IgD-negative memory B cell (primary cell): ENCODE measurements around the gene RBMY1E. TPM values are rescaled to one million over a fixed set of nuclear protein-coding genes. Genes with fewer than 3 reads are reported as not detected.
"Not testable (repeated sequence)": the region's sequence is repeated elsewhere in the genome, so short reads cannot be mapped to it uniquely, and the experiment has no call there.

Source experiments
- H3K27ac Mint-ChIP-seq, 3 donors: one replicate each; pipeline ENCODE4 v1.8.0; 2020 to 2022; ENCODE audit warnings: mild to moderate bottlenecking in 3 of 3, mixed read lengths in 3 of 3, moderate library complexity in 1 of 3
- H3K27me3 Mint-ChIP-seq: one replicate; pipeline ENCODE4 v1.8.0; 2021; ENCODE audit warnings: mixed read lengths
- H3K36me3 Mint-ChIP-seq: one replicate; pipeline ENCODE4 v1.8.0; 2020; ENCODE audit warnings: mild to moderate bottlenecking, mixed read lengths
- H3K4me1 Mint-ChIP-seq, 3 donors: one replicate each; pipeline ENCODE4 v1.8.0; 2020 to 2022; ENCODE audit warnings: mixed read lengths in 3 of 3, mild to moderate bottlenecking in 1 of 3
- H3K4me3 Mint-ChIP-seq, 4 donors: one replicate each; pipeline ENCODE4 v1.8.0; 2020 to 2022; ENCODE audit warnings: mild to moderate bottlenecking in 4 of 4, mixed read lengths in 4 of 4, moderate library complexity in 3 of 4
- H3K9me3 Mint-ChIP-seq, 3 donors: one replicate each; pipeline ENCODE4 v1.8.0; 2020 to 2021; ENCODE audit warnings: mixed read lengths in 3 of 3, mild to moderate bottlenecking in 1 of 3
- polyA plus RNA-seq: library from polyadenylated mRNA; unstranded; fragments of 300-500 nt; fragmentation: Illumina TruSeq; gene quantifications from one replicate; pipeline ENCODE4 v1.2.3, GENCODE V29; 2021

Gene RBMY1E
- polyA plus RNA-seq = not detected

DNA sequence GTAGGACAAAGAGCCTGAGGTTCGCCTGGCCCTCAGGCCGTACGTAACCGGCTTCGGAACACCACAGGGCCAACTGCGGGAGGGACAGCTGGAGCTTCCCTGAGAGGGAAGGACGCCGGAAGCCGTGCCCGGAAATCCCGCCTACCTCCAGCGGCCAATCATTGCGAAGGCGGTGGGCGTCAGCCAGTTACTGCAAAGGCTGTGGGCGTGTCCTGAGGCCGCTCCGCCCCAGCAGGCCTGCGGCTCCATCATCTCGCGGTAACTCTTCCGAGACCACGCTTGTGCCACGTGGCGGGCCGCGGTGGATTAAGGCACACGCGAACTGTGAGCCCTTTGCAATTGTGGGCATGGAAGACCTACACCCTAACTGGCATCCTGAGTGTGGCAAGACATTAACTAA is at the start of gene RBMY1E:
RBMY1E (minus strand) TSS at position 101 of the 400 bp plus-strand sequence. CDS start 1,978 bp downstream, outside the sequence.
- not testable (repeated sequence) for H3K27me3 Mint-ChIP-seq, H3K36me3 Mint-ChIP-seq, H3K4me3 Mint-ChIP-seq, H3K27ac Mint-ChIP-seq, H3K4me1 Mint-ChIP-seq, H3K9me3 Mint-ChIP-seq

GRCh38 chrY:21894426-21894825 is 23.4 kb downstream of the RBMY1E start, which contains the start of gene RBMY1D:
RBMY1D (minus strand) TSS chrY:21894526; CDS start chrY:21892513, 2,013 bp downstream.
- not testable (repeated sequence) for H3K27ac Mint-ChIP-seq, H3K4me1 Mint-ChIP-seq, H3K4me3 Mint-ChIP-seq, H3K9me3 Mint-ChIP-seq, H3K36me3 Mint-ChIP-seq, H3K27me3 Mint-ChIP-seq

DNA sequence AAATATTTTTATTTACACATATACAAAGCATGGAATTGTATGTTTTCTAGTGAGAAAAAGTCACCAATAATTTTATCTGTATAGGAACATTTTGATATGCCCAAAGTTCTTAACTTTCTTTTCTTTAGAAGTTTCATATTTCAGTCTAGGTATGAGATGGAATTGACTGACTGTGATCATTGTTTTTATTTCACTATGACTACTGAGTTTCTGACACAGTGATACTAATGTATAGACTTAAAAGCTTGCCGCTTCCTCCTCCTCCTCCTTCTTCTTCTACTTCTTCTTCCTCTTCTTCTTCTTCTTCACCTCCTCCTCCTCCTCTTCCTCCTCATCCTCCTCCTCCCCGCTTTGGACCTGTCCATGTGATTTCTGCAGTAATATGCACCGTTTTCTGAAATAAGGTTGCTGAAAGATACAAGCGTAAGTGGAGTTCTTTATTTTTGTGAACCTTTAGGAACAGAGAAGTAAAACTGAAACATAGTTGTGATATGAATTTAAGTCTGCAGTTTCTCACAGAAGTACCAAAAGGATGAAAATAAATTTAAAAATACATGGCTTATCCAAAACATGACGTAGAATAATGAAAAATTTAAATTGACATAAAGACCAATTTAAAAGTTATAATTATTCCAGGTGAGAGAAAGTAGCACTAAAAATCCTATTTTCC is 48.3 kb downstream of the RBMY1E start:
- H3K9me3 Mint-ChIP-seq, H3K27ac Mint-ChIP-seq, H3K4me1 Mint-ChIP-seq, H3K4me3 Mint-ChIP-seq, H3K27me3 Mint-ChIP-seq, H3K36me3 Mint-ChIP-seq: not testable (repeated sequence)

Other genes with a start within 250 kb of the RBMY1E start
- gene RBMY1D, start 23.5 kb downstream of the RBMY1E start, polyA plus RNA-seq = not detected